Calu3 (cell line): ENCODE results near the gene CFAP73. TPM values are rescaled to one million over a fixed set of nuclear protein-coding genes. Genes with fewer than 3 reads are reported as not detected.
A peak's percentile ranks its signal among the peaks of the same experiment; 100 is the strongest.

Experiments used
- BruUV-seq: library from RNA; stranded (reverse); fragments of 400-500 nt; replicated peaks from 2 replicates; lab custom pipeline; 2021; lab: Mats Ljungman, UMichigan
- CTCF ChIA-PET: fragments of 300-600 bp; sonication (Branson Sonifier 250); formaldehyde crosslinking; loops from one replicate; lab custom pipeline; 2022; ENCODE audit warnings: antibody characterized with exemption; lab: Charles Lee
- DNase-seq: peaks from one replicate; pipeline ENCODE4 v3.0.0; 2022
- H3K27ac Mint-ChIP-seq: one replicate; pipeline ENCODE4 v1.8.0; 2022; ENCODE audit warnings: mixed read lengths; ENCODE audit not compliant: unreplicated experiment
- H3K27me3 Mint-ChIP-seq: one replicate; pipeline ENCODE4 v1.8.0; 2022; ENCODE audit warnings: mixed read lengths; ENCODE audit not compliant: unreplicated experiment
- H3K36me3 Mint-ChIP-seq: one replicate; pipeline ENCODE4 v1.8.0; 2022; ENCODE audit warnings: mild to moderate bottlenecking, moderate library complexity, mixed read lengths; ENCODE audit not compliant: insufficient read depth, unreplicated experiment
- H3K4me1 Mint-ChIP-seq: one replicate; pipeline ENCODE4 v1.8.0; 2022; ENCODE audit warnings: mild to moderate bottlenecking, low read depth, mixed read lengths; ENCODE audit not compliant: unreplicated experiment
- H3K4me3 Mint-ChIP-seq: one replicate; pipeline ENCODE4 v1.8.0; 2022; ENCODE audit warnings: mild to moderate bottlenecking, low read depth, moderate library complexity, mixed read lengths; ENCODE audit not compliant: unreplicated experiment
- H3K9me3 Mint-ChIP-seq: one replicate; pipeline ENCODE4 v1.8.0; 2022; ENCODE audit warnings: low read depth, mixed read lengths; ENCODE audit not compliant: unreplicated experiment
- CTCF ChIP-seq: fragments of 200-600 bp; IDR thresholded peaks from one replicate; pipeline ENCODE4 v1.8.0; 2022; ENCODE audit warnings: antibody characterized with exemption; ENCODE audit not compliant: unreplicated experiment
- intact Hi-C: fragments of 100-400 bp; cut with micrococcal nuclease; formaldehyde crosslinking; loops from one replicate; pipeline ENCODE4 v1.10.0; 2022; ENCODE audit not compliant: unreplicated experiment
- total RNA-seq: library from RNA; stranded (reverse); gene quantifications from 2 replicates; pipeline ENCODE4 v1.2.3, GENCODE V29; 2022

CFAP73 gene
- total RNA-seq, 1 experiment from 2014 or later = 3.2 TPM

GRCh38 chr12:113181975-113182374, 32.5 kb downstream of the CFAP73 start:
- H3K36me3 Mint-ChIP-seq = peaks cover 74% of the 10 kb centered on the region
- intact Hi-C loops = no loop called here
- no peak overlapping the region for H3K27ac Mint-ChIP-seq
- CTCF ChIA-PET = interaction anchor here (0.6 kb wide), 2 partner anchors 15 to 1618 kb away, joined by 3 to 5 read pairs; no protein-coding TSS in a partner anchor
- no peak for DNase-seq
- peaks cover 17% of the 10 kb centered on the region for H3K4me1 Mint-ChIP-seq
- no peak for TF ChIP-seq CTCF
- no TSS peak for BruUV-seq
- H3K9me3 Mint-ChIP-seq = no peaks in the 10 kb centered on the region
- no peak overlapping the region for H3K4me3 Mint-ChIP-seq
- H3K27me3 Mint-ChIP-seq = no peaks in the 10 kb centered on the region

GRCh38 chr12:113183030-113183589, 33.6 kb downstream of the CFAP73 start:
- Mint-ChIP-seq H3K9me3 (no peaks in the 10 kb centered on the region), H3K4me1 (peaks cover 19% of the 10 kb centered on the region), H3K27ac (no peak overlapping the region), H3K4me3 (peak overlapping the region; percentile 99), H3K36me3 (peaks cover 68% of the 10 kb centered on the region), H3K27me3 (no peaks in the 10 kb centered on the region)
- BruUV-seq = no TSS peak
- TF ChIP-seq CTCF = no peak
- intact Hi-C loops = no loop called here
- CTCF ChIA-PET = interaction anchor here (1.0 kb wide), 1 partner anchor 9 kb away, joined by 3 read pairs; no protein-coding TSS in a partner anchor
- no peak for DNase-seq

GRCh38 chr12:113184098-113184899, 34.8 kb downstream of the CFAP73 start:
- TF ChIP-seq CTCF = no peak
- H3K4me3 Mint-ChIP-seq = peak overlapping the region; percentile 99
- peaks cover 73% of the 10 kb centered on the region for H3K36me3 Mint-ChIP-seq
- no peaks in the 10 kb centered on the region for H3K9me3 Mint-ChIP-seq
- no peak for DNase-seq
- BruUV-seq = no TSS peak
- peaks cover 19% of the 10 kb centered on the region for H3K4me1 Mint-ChIP-seq
- CTCF ChIA-PET = interaction anchor here (0.6 kb wide), 2 partner anchors 37 to 1985 kb away, joined by 3 to 4 read pairs; partner anchors contain the start of gene TPCN1
- peak overlapping the region; percentile 95 for H3K27ac Mint-ChIP-seq
- intact Hi-C loops = no loop called here
- no peaks in the 10 kb centered on the region for H3K27me3 Mint-ChIP-seq

GRCh38 chr12:113184900-113185179, 35.3 kb downstream of the CFAP73 start:
- Mint-ChIP-seq H3K36me3 (peaks cover 71% of the 10 kb centered on the region), H3K27me3 (no peaks in the 10 kb centered on the region), H3K4me3 (peak overlapping the region; percentile 99), H3K9me3 (no peaks in the 10 kb centered on the region), H3K4me1 (peaks cover 19% of the 10 kb centered on the region), H3K27ac (peak overlapping the region; percentile 95)
- CTCF ChIA-PET = interaction anchor here (0.5 to 0.6 kb wide), 3 partner anchors 12 to 206 kb away, joined by 3 to 7 read pairs (median 5); partner anchors contain the start of gene OAS2
- peak; percentile 93 for DNase-seq
- no TSS peak for BruUV-seq
- intact Hi-C loops = no loop called here
- TF ChIP-seq CTCF = no peak
